HL-60 (cell line): ENCODE results near the gene PRMT9.

ENCODE experiments used
- DNase-seq, 2 experiments: peaks; one replicate each; pipeline ENCODE4 v3.0.0-alpha.2; 2010 to 2020; ENCODE audit warnings: low read depth in 1 of 2, low spot score in 1 of 2
- H3K27ac ChIP-seq: fragments of 250-450 bp; sonication (Bioruptor Pico); replicated peaks from 2 replicates; pipeline ENCODE4 v1.5.1; 2020; ENCODE audit warnings: mild to moderate bottlenecking, moderate library complexity
- H3K27me3 ChIP-seq: fragments of 250-450 bp; sonication (Bioruptor Pico); 2 replicates; pipeline ENCODE4 v1.5.1; 2021; ENCODE audit warnings: mild to moderate bottlenecking, moderate library complexity; ENCODE audit not compliant: insufficient read depth, poor library complexity, severe bottlenecking
- H3K4me3 ChIP-seq: replicated peaks from 2 replicates; pipeline ENCODE4 v1.5.1; 2011; ENCODE audit warnings: mild to moderate bottlenecking, control low read depth, low read length; ENCODE audit not compliant: insufficient read depth
- GABPA ChIP-seq: IDR thresholded peaks from 2 replicates; pipeline ENCODE4 v1.6.1; 2012; ENCODE audit warnings: low read depth
- POLR2AphosphoS5 ChIP-seq: IDR thresholded peaks from 2 replicates; pipeline ENCODE4 v1.6.1; 2012; ENCODE audit warnings: low read depth
- SPI1 ChIP-seq: IDR thresholded peaks from 2 replicates; pipeline ENCODE4 v1.6.1; 2012; ENCODE audit warnings: low read depth, mild to moderate bottlenecking, borderline replicate concordance
- TF ChIP-seq, protein P1 (sequence below): IDR thresholded peaks from 2 replicates; pipeline ENCODE4 v1.6.1; 2012; ENCODE audit warnings: low read depth; ENCODE audit not compliant: insufficient replicate concordance
- TF ChIP-seq, protein P2 (sequence below): IDR thresholded peaks from one replicate; pipeline ENCODE4 v1.5.1; 2011; ENCODE audit warnings: low read length, control low read depth, inconsistent platforms; ENCODE audit not compliant: insufficient read depth

PRMT9 gene

DNA sequence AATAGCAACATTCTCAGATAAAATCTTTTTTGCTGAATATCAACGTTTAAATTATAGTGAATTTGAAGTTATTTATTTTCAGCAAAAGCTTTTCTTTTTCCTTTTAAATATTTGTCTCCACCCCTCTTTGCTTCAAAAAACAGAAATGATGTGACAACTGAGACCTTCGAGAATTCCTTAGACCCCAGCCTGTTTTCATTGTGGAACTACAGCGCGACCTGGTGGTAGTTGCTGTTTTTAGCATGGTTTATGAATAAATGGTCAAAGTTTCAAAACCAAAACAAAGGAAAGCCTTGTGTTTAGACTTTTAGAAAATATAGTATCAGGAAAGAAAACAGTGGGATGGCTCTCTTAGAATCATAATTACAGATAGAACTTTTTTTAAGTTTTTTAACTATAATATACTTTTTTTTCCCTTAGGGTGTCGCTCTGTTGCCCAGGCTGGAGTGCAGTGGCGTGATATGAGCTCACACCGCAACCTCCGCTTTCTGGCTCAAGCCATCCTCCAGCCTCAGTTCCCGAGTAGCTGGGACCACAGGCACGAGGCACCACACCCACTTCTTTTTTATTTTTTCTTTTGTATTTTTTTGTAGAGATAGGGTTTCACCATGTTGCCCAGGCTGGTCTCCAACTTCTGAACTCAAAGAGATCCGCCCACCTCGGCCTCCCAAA, 93.6 kb downstream of the PRMT9 start:
- Histone ChIP-seq H3K27ac (no peak overlapping the region), H3K4me3 (no peak overlapping the region), H3K27me3 (no peaks in the 10 kb centered on the region)
- DNase-seq: peak in 1 of 2 experiments; percentile 31
- TF ChIP-seq POLR2AphosphoS5: no peak
- TF ChIP-seq, protein P1, sequence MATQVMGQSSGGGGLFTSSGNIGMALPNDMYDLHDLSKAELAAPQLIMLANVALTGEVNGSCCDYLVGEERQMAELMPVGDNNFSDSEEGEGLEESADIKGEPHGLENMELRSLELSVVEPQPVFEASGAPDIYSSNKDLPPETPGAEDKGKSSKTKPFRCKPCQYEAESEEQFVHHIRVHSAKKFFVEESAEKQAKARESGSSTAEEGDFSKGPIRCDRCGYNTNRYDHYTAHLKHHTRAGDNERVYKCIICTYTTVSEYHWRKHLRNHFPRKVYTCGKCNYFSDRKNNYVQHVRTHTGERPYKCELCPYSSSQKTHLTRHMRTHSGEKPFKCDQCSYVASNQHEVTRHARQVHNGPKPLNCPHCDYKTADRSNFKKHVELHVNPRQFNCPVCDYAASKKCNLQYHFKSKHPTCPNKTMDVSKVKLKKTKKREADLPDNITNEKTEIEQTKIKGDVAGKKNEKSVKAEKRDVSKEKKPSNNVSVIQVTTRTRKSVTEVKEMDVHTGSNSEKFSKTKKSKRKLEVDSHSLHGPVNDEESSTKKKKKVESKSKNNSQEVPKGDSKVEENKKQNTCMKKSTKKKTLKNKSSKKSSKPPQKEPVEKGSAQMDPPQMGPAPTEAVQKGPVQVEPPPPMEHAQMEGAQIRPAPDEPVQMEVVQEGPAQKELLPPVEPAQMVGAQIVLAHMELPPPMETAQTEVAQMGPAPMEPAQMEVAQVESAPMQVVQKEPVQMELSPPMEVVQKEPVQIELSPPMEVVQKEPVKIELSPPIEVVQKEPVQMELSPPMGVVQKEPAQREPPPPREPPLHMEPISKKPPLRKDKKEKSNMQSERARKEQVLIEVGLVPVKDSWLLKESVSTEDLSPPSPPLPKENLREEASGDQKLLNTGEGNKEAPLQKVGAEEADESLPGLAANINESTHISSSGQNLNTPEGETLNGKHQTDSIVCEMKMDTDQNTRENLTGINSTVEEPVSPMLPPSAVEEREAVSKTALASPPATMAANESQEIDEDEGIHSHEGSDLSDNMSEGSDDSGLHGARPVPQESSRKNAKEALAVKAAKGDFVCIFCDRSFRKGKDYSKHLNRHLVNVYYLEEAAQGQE: no peak
- no peak for TF ChIP-seq SPI1
- TF ChIP-seq, protein P2, sequence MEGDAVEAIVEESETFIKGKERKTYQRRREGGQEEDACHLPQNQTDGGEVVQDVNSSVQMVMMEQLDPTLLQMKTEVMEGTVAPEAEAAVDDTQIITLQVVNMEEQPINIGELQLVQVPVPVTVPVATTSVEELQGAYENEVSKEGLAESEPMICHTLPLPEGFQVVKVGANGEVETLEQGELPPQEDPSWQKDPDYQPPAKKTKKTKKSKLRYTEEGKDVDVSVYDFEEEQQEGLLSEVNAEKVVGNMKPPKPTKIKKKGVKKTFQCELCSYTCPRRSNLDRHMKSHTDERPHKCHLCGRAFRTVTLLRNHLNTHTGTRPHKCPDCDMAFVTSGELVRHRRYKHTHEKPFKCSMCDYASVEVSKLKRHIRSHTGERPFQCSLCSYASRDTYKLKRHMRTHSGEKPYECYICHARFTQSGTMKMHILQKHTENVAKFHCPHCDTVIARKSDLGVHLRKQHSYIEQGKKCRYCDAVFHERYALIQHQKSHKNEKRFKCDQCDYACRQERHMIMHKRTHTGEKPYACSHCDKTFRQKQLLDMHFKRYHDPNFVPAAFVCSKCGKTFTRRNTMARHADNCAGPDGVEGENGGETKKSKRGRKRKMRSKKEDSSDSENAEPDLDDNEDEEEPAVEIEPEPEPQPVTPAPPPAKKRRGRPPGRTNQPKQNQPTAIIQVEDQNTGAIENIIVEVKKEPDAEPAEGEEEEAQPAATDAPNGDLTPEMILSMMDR: peak; percentile 52
- TF ChIP-seq GABPA: no peak

DNA sequence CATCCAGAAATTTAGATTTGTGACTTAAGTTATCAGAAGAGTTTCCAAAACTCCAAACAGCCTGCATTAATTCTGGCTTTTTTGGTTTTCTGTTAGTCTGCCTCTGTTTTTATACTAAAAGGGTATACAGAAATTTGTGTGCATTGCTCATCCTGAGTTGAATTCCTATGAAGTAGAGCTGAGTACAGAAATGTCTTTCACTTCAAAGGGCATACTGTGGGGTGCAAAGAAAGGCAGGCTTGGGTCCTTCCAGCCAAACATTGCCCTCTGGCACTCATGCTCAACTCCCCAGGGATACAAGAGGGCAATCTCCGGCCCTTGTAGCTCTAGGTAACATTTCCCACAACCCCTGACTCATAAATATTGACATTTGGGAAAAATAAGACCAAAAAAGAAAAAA, 94.4 kb downstream of the PRMT9 start:
- Histone ChIP-seq H3K27ac (no peak overlapping the region), H3K4me3 (no peak overlapping the region), H3K27me3 (no peaks in the 10 kb centered on the region)
- TF ChIP-seq, protein P2: no peak
- TF ChIP-seq SPI1 (no peak), GABPA (no peak)
- TF ChIP-seq, protein P1: no peak
- DNase-seq: no peak
